ENCODE measurements around the gene STX1A.

- TF ChIP-seq, protein P1, sequence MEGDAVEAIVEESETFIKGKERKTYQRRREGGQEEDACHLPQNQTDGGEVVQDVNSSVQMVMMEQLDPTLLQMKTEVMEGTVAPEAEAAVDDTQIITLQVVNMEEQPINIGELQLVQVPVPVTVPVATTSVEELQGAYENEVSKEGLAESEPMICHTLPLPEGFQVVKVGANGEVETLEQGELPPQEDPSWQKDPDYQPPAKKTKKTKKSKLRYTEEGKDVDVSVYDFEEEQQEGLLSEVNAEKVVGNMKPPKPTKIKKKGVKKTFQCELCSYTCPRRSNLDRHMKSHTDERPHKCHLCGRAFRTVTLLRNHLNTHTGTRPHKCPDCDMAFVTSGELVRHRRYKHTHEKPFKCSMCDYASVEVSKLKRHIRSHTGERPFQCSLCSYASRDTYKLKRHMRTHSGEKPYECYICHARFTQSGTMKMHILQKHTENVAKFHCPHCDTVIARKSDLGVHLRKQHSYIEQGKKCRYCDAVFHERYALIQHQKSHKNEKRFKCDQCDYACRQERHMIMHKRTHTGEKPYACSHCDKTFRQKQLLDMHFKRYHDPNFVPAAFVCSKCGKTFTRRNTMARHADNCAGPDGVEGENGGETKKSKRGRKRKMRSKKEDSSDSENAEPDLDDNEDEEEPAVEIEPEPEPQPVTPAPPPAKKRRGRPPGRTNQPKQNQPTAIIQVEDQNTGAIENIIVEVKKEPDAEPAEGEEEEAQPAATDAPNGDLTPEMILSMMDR (IDR thresholded peaks at IDR 0.05; ENCODE audit: low read length) = peak; percentile 76
- no peak for TF ChIP-seq EZH2 (IDR thresholded peaks at IDR 0.05; ENCODE audit: borderline replicate concordance, low read length)
Measured at GRCh38 chr7:73667344-73668102, 51.9 kb downstream of the STX1A start, which contains the start of gene VPS37D.

Measured in OCI-LY1 (cell line).